Neuronal stem cell (in vitro differentiated cells): ENCODE measurements around the gene LNX1.

Experiments used
- DNase-seq: peaks from one replicate; pipeline ENCODE4 v3.0.0-alpha.2; 2013; ENCODE audit warnings: low spot score
- H2AFZ ChIP-seq: one replicate; pipeline ENCODE4 v1.6.1; 2013; ENCODE audit warnings: mild to moderate bottlenecking, low read length, inconsistent platforms
- H2AK5ac ChIP-seq: 2 replicates; pipeline ENCODE4 v1.6.1; 2013; ENCODE audit warnings: low read depth, mild to moderate bottlenecking, inconsistent platforms, low read length, moderate library complexity, mixed read lengths
- H2BK120ac ChIP-seq: 2 replicates; pipeline ENCODE4 v1.6.1; 2013; ENCODE audit warnings: low read depth, mild to moderate bottlenecking, inconsistent platforms, low read length, moderate library complexity, mixed read lengths
- H2BK12ac ChIP-seq: one replicate; pipeline ENCODE4 v1.6.1; 2013; ENCODE audit warnings: low read length, inconsistent platforms
- H2BK15ac ChIP-seq: 2 replicates; pipeline ENCODE4 v1.6.1; 2013; ENCODE audit warnings: mild to moderate bottlenecking, low read length, inconsistent platforms, mixed read lengths
- H2BK5ac ChIP-seq: one replicate; pipeline ENCODE4 v1.6.1; 2013; ENCODE audit warnings: inconsistent platforms, mild to moderate bottlenecking, low read length, moderate library complexity
- H3K14ac ChIP-seq: one replicate; pipeline ENCODE4 v1.6.1; 2013; ENCODE audit warnings: low read length, inconsistent platforms
- H3K18ac ChIP-seq: 2 replicates; pipeline ENCODE4 v1.6.1; 2013; ENCODE audit warnings: low read length, inconsistent platforms
- H3K23ac ChIP-seq: 2 replicates; pipeline ENCODE4 v1.6.1; 2013; ENCODE audit warnings: low read depth, mild to moderate bottlenecking, mixed read lengths, low read length, inconsistent platforms; ENCODE audit not compliant: poor library complexity
- H3K27ac ChIP-seq: replicated peaks from 3 replicates; pipeline ENCODE4 v1.5.1; 2013; ENCODE audit warnings: low read length, inconsistent platforms
- H3K27me3 ChIP-seq, 3 experiments: 2 replicates each; pipeline ENCODE4 v1.6.1; 2013; ENCODE audit warnings: low read length in 3 of 3, mild to moderate bottlenecking in 2 of 3, inconsistent platforms in 1 of 3, low read depth in 1 of 3, mixed read lengths in 1 of 3, moderate library complexity in 1 of 3; ENCODE audit not compliant: control insufficient read depth in 3 of 3, insufficient read depth in 3 of 3
- H3K36me3 ChIP-seq, 2 donors: replicated peaks in 1 of 2; 2 replicates each; pipeline ENCODE4 v1.6.1; 2013; ENCODE audit warnings: low read length in 2 of 2; ENCODE audit not compliant: control insufficient read depth in 2 of 2, insufficient read depth in 2 of 2
- H3K4ac ChIP-seq: 2 replicates; pipeline ENCODE4 v1.6.1; 2013; ENCODE audit warnings: inconsistent platforms, mild to moderate bottlenecking, low read length, moderate library complexity
- H3K4me1 ChIP-seq, 2 donors: 1 replicate in 1 of 2; 2 replicates in 1 of 2; pipeline ENCODE4 v1.6.1; 2013; ENCODE audit warnings: low read length in 2 of 2, low read depth in 1 of 2; ENCODE audit not compliant: control insufficient read depth in 2 of 2, insufficient read depth in 1 of 2
- H3K4me2 ChIP-seq: one replicate; pipeline ENCODE4 v1.6.1; 2013; ENCODE audit warnings: mild to moderate bottlenecking, low read length, inconsistent platforms; ENCODE audit not compliant: insufficient read depth, poor library complexity, severe bottlenecking
- H3K4me3 ChIP-seq, 2 donors: 2 replicates each; pipeline ENCODE4 v1.5.1; 2013; ENCODE audit warnings: low read length in 2 of 2, mild to moderate bottlenecking in 2 of 2, inconsistent platforms in 1 of 2, moderate library complexity in 1 of 2
- H3K79me1 ChIP-seq: one replicate; pipeline ENCODE4 v1.6.1; 2013; ENCODE audit warnings: low read depth, mild to moderate bottlenecking, inconsistent platforms, low read length, moderate library complexity
- H3K9ac ChIP-seq: one replicate; pipeline ENCODE4 v1.6.1; 2013; ENCODE audit warnings: mild to moderate bottlenecking, low read depth, low read length, inconsistent platforms; ENCODE audit not compliant: poor library complexity
- H3K9me3 ChIP-seq, 2 donors: replicated peaks in 1 of 2; 2 replicates each; pipeline versions ENCODE3 to v1.6.1; 2013; ENCODE audit warnings: low read length in 2 of 2, mild to moderate bottlenecking in 2 of 2, inconsistent platforms in 1 of 2, low read depth in 1 of 2, mixed read lengths in 1 of 2, moderate library complexity in 1 of 2; ENCODE audit not compliant: control insufficient read depth in 2 of 2, insufficient read depth in 1 of 2
- H4K8ac ChIP-seq: one replicate; pipeline ENCODE4 v1.6.1; 2013; ENCODE audit warnings: low read depth, mild to moderate bottlenecking, inconsistent platforms, low read length, moderate library complexity
- H4K91ac ChIP-seq: one replicate; pipeline ENCODE4 v1.6.1; 2013; ENCODE audit warnings: low read length, low read depth, mild to moderate bottlenecking, inconsistent platforms; ENCODE audit not compliant: poor library complexity
- WGBS, 2 donors: extraction: QIAGEN DNeasy Blood & Tissue Kit; methylation state at CpG; one replicate each; pipeline ENCODE4 v1.1.7; 2013; ENCODE audit warnings: missing lambda C conversion rate in 2 of 2, mixed read lengths in 1 of 2; ENCODE audit not compliant: insufficient read length in 2 of 2, insufficient replicate concordance in 1 of 2; ENCODE audit errors: extremely low coverage in 2 of 2; 5-methylcytosine and 5-hydroxymethylcytosine counted together

LNX1 gene

GRCh38 chr4:53490965-53491622, 100.2 kb downstream of the LNX1 start:
- Histone ChIP-seq H3K18ac (no peak overlapping the region), H3K4me2 (no peak overlapping the region), H3K79me1 (no peaks in the 10 kb centered on the region), H2AFZ (no peak overlapping the region), H4K8ac (no peak overlapping the region), H2BK120ac (no peak overlapping the region), H3K14ac (no peak overlapping the region), H2BK12ac (no peak overlapping the region), H4K91ac (no peak overlapping the region), H3K4me3 (no peak overlapping the region), H2BK5ac (no peak overlapping the region), H3K27me3 (no peaks in the 10 kb centered on the region), H3K9ac (no peak overlapping the region), H2AK5ac (no peak overlapping the region), H3K4ac (no peak overlapping the region), H3K23ac (no peak overlapping the region), H3K27ac (no peak overlapping the region), H3K9me3 (no peaks in the 10 kb centered on the region), H2BK15ac (no peak overlapping the region), H3K36me3 (no peaks in the 10 kb centered on the region), H3K4me1 (no peaks in the 10 kb centered on the region)
- DNase-seq, result no peak
- no CpG with 5 or more reads among the region's 3 CpGs for WGBS, 2 donors

- no peak overlapping the region for H3K14ac ChIP-seq
- H2AK5ac ChIP-seq, result no peak overlapping the region
- H3K4me2 ChIP-seq, result no peak overlapping the region
- H2BK12ac ChIP-seq, result no peak overlapping the region
- H3K79me1 ChIP-seq, result no peaks in the 10 kb centered on the region
- no peaks in the 10 kb centered on the region for H3K36me3 ChIP-seq
- H3K27me3 ChIP-seq, result no peaks in the 10 kb centered on the region
- no peak overlapping the region for H4K91ac ChIP-seq
- no peak overlapping the region for H2AFZ ChIP-seq
- H2BK5ac ChIP-seq, result no peak overlapping the region
- H3K18ac ChIP-seq, result no peak overlapping the region
- H2BK120ac ChIP-seq, result no peak overlapping the region
- no peak for DNase-seq
- WGBS, 2 donors, result no CpG with 5 or more reads among the region's 6 CpGs
- no peak overlapping the region for H3K27ac ChIP-seq
- H2BK15ac ChIP-seq, result no peak overlapping the region
- H3K23ac ChIP-seq, result no peak overlapping the region
- no peak overlapping the region for H3K9ac ChIP-seq
- H4K8ac ChIP-seq, result no peak overlapping the region
- no peaks in the 10 kb centered on the region for H3K9me3 ChIP-seq
- no peak overlapping the region for H3K4me3 ChIP-seq
- H3K4ac ChIP-seq, result no peak overlapping the region
- H3K4me1 ChIP-seq, result no peaks in the 10 kb centered on the region
These were observed 100.9 kb downstream of the LNX1 start for GRCh38 chr4:53490161-53490956.

DNA sequence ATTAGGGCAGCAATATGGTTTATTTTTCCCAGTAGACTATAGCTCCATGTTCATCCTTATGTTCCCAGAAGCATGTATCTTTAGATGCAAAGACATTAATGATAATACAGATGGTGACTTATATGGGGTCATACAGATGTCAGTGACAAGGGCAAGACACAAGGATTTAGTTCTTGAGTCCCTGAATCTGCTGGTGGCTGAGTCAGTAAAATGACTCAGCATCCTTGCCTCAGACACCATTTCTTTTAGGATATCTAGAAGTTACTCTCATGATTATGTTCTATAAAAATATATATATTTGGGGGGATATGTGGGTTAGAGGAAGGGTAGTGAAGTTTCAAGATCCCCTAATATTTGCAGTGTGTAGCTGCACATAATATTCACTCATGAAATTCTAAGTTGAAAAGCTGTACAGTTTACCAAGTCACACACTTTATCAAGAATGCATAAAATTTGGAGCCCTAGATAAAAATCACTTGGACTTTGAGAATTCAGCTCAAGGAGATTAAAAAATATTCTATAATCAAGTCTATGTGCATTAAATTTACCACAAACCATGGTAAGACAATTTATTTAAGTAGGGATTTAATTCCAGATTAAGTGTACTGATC, 101.9 kb downstream of the LNX1 start:
- no peaks in the 10 kb centered on the region for H3K36me3 ChIP-seq
- no peaks in the 10 kb centered on the region for H3K9me3 ChIP-seq
- no peak for DNase-seq
- no peak overlapping the region for H3K9ac ChIP-seq
- H2BK120ac ChIP-seq, result no peak overlapping the region
- no peaks in the 10 kb centered on the region for H3K4me1 ChIP-seq
- no peak overlapping the region for H3K14ac ChIP-seq
- H2BK12ac ChIP-seq, result no peak overlapping the region
- no peak overlapping the region for H4K8ac ChIP-seq
- no peak overlapping the region for H3K4ac ChIP-seq
- H3K4me3 ChIP-seq, result no peak overlapping the region
- H2AFZ ChIP-seq, result no peak overlapping the region
- H3K79me1 ChIP-seq, result no peaks in the 10 kb centered on the region
- no peak overlapping the region for H4K91ac ChIP-seq
- no peak overlapping the region for H2BK5ac ChIP-seq
- no peak overlapping the region for H3K27ac ChIP-seq
- H3K23ac ChIP-seq, result no peak overlapping the region
- H3K27me3 ChIP-seq, result no peaks in the 10 kb centered on the region
- no peak overlapping the region for H3K18ac ChIP-seq
- no peak overlapping the region for H2BK15ac ChIP-seq
- no peak overlapping the region for H3K4me2 ChIP-seq
- H2AK5ac ChIP-seq, result no peak overlapping the region

DNA sequence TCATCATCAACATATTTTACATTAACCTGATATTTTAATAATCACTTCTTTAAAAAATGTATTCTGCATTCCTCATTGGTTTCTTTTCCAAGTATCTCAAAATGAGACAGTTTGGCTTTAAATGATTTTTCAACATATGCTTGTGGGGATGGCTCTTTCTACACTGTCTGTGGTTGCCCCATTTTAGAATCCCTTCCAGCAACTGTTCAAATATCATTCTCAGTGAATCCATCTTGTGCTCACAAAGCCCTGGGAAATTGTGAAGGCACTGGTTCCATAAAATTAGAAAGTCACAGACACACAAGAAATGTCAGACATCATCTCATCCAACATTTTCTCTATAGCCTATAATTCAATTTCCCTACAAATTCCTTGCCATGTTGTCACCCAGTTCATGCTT, 103.5 kb downstream of the LNX1 start:
- no peak overlapping the region for H2AFZ ChIP-seq

More for the DNA sequence above, 103.5 kb downstream of the LNX1 start:
- Histone ChIP-seq H3K4me1 (no peaks in the 10 kb centered on the region), H2BK120ac (no peak overlapping the region), H3K4me2 (no peak overlapping the region), H3K36me3 (no peaks in the 10 kb centered on the region), H4K91ac (no peak overlapping the region), H2BK5ac (no peak overlapping the region), H3K27me3 (no peaks in the 10 kb centered on the region), H3K9ac (no peak overlapping the region), H2AK5ac (no peak overlapping the region), H3K14ac (no peak overlapping the region), H3K9me3 (no peaks in the 10 kb centered on the region), H3K79me1 (no peaks in the 10 kb centered on the region), H3K4ac (no peak overlapping the region), H3K23ac (no peak overlapping the region), H3K27ac (no peak overlapping the region), H3K4me3 (no peak overlapping the region), H3K18ac (no peak overlapping the region), H4K8ac (no peak overlapping the region), H2BK15ac (no peak overlapping the region), H2BK12ac (no peak overlapping the region)
- no peak for DNase-seq
